HG02885 (cell line): ENCODE results near the gene TLR5.

Experiments
- ATAC-seq: cut with Tn5 transposase; IDR thresholded peaks from one replicate; pipeline ENCODE4 v1.9.1; 2021; ENCODE audit warnings: mild to moderate bottlenecking; ENCODE audit not compliant: unreplicated experiment, poor library complexity

The TLR5 gene

GRCh38 chr1:223116950-223117349, 26.1 kb downstream of the TLR5 start:
- ATAC-seq = no peak

DNA sequence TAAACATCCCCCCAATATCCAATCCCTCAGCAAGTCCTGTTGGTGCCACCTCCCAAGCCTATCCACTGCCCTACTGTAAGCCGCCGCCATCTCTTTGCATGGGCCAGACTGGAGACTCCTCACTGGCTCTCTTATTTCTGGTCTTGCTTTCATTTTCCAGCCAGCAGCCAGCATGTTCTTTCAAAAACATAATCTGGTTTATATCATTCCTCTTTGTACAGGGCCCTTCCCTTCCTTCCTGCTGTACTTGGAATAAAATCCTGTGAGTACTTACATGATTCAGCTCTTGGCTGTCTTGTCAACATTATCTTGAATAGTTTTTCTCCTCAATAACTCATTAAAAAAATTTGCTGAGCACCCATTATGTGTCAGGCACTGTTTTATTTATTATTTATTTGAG, 28.2 kb downstream of the TLR5 start:
- ATAC-seq = no peak

DNA sequence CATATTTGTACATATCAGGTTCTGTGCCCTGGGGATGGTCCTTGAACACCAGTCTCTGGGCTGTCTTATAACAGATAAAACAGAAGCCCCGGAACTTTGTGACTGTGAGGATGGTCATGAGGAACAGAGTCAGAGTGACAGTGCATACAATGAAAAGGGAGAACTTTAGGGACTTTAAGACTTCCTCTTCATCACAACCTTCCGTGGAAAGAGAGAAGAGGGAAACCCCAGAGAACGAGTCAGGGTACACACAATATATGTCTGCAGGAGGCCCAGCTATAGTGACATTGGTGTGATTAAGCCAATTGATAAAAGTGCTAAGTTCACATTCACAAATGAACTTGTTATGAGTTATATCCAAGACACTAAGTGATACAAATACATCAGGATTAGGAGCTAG, 32.1 kb downstream of the TLR5 start:
- no peak for ATAC-seq

- no peak for ATAC-seq
Observed at GRCh38 chr1:223109581-223110026, 33.4 kb downstream of the TLR5 start.

- no peak for ATAC-seq
Observed at GRCh38 chr1:223106856-223107255, 36.2 kb downstream of the TLR5 start.

DNA sequence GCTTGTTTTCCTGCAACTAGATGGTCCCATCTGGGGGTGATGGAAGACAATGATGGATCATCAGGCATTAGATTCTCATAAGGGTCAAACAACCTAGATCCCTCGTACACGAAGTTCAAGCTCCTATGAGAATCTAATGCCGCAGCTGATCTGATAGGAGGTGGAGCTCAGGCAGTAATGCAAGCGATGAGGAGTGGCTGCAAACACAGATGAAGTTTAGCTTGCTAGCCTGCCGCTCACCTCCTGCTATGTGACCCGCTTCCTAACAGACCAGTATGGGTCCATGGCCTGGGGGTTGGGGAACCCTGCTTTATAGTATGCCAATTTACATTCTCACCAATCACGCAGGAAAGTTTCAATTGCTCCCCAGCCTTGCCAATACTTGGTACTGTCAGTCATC, 37.5 kb downstream of the TLR5 start:
- ATAC-seq = no peak

- no peak for ATAC-seq
Observed at GRCh38 chr1:223102797-223103533, 40.1 kb downstream of the TLR5 start.

- no peak for ATAC-seq
Observed at GRCh38 chr1:223097713-223098112, 45.3 kb downstream of the TLR5 start.

DNA sequence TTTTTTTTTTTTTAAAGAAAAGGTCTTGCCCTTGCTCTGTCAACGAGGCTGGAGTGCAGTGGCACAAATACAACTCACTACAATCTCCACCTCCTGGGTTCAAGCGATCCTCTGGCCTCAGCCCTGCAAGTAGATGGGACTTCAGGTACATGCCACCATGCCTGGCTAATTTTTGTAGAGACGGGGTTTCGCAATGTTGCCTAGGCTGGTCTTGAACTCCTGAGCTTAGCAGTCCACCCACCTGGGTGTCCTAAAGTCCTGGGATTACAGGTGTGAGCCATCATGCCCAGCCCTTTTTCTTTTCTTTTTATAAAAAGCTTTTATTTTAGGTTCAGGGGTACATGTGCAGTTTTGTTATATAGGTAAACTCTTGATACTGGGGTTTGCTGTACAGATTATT, 47.2 kb downstream of the TLR5 start:
- no peak for ATAC-seq

GRCh38 chr1:223091896-223092295, 51.2 kb downstream of the TLR5 start:
- no peak for ATAC-seq

DNA sequence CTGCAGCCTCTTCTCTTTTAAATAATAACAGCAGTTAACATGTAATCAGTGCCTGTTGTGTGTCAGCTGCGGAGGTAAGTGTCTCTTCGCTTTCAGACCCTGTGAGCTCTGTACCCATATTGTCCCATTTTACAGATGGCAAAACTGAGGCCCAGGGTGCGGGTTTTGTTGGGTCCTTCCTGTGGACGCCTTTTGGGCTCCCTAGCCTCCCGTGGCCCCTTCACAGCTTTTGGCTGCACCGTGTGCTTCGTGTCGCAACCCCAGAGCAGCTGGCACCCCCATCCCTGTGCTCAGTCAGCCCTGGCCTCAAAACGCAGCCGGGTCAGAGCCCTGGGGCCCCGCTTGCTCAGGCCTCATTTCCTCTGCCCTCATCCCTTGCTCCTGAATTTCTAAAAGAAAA, 53.8 kb downstream of the TLR5 start:
- ATAC-seq = no peak

- ATAC-seq = no peak
Observed at GRCh38 chr1:223088713-223089240, 54.3 kb downstream of the TLR5 start.

- no peak for ATAC-seq
Observed at GRCh38 chr1:223087291-223088255, 55.5 kb downstream of the TLR5 start.

GRCh38 chr1:223084464-223084866, 58.6 kb downstream of the TLR5 start:
- ATAC-seq = no peak

DNA sequence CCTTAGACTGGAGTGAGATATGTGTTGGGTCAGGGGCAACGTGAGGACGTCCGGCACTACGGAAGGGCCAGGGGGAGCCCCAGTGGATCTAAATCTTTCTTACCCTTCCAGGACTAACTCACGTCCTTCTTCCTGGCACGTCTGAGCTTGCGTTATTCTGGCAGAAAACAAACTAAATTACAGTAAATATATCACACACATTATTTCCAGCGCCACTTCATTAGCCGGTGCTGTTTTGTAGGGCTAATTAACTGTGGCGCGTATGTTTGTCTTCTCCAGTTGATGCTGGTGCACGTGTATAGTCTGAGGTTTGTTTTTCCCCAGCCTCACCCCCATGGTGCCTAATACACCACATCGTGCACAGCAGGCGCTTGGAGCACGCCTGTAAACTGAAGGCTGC, 59.2 kb downstream of the TLR5 start:
- ATAC-seq = no peak

GRCh38 chr1:223082914-223083313, 60.1 kb downstream of the TLR5 start:
- no peak for ATAC-seq

DNA sequence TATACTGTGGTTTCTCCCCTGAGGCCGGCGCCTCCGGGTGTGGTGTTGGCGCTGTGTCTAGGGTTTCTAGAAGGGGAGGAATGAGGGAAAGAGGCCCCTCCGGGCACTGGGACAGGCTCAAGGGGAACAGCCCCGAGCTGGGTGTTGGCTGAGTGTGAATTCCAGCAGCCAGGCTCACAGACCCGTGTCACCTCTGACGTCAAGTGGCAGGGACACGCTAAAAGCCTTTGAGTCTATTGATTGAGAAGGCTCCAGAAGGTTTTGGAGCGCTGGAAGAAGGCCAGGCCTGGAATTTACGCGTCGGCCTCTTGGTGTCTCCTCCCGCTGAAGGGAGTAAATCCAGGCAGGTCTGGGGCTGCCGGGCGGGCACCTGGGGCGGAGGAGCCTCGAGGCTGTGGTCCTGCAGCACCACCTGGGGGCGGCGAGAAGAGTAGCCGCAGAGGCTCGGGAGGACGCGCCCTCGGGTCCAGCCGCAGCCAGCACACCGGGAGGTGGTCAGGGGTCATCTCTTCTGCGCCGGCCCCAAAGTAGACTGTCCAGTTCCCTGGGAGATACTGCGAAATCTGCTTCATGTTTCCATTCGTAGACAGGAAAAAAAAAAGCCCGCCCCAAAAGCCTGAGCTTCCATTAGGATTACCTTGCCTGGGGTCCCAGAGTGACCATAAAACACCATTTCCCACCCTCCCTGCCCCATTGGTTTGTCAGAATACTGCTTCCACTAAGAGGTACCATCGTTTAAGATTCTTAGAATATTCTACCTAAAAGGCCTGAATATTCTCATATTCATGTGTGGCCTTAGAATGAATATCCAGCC, 61.7 kb downstream of the TLR5 start:
- peak; percentile 98 for ATAC-seq

- no peak for ATAC-seq
Observed at GRCh38 chr1:223079498-223079897, 63.5 kb downstream of the TLR5 start.

DNA sequence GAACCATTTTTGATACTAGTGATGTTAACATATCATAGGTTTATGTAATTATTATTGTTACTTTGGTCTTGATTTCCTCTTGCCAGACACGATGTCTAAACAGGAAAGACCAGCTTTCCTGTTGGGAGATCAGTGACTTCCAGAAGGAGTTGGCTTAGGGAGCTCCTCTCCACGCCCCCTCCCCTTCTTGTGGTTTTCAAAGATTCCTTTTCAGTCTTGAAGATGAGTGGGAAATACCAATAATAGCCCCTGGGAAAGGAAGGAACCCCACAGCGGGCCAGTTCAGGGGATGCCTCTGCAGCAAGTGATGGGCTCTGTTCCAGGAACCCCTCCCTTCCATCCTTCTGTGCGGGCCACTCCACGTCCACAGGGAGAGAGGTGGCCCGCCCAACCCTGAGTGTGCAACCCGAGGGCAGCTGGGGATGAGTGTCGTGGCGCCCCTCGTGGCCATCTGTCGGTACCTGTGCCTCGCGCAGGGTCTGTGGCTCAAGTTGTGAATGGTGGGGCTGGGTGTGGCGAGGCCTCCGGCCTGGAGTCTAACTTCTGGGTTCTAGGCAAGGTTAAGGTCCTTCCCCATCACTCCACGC, 65.7 kb downstream of the TLR5 start:
- ATAC-seq = no peak

DNA sequence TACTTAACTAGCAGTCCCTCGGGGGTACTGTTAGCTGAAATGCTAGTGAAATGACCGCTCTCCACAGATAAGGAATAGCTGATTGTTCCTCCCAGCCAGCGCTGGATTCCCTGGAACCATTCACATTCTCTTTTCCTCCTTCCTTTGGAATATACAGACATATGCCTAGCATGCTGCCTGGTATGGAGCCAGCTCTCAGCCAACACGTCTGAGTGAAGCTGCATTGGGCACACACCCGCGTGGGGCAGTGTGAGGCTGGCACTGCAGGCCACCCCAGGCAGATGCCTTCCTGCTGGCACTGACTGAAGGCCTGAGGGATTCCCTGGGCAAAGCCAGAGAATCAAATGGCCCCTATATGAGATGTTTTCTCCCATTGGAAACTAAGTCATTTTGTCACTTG, 66.7 kb downstream of the TLR5 start:
- ATAC-seq = no peak
